ENCODE data around the gene CD96.

GRCh38 chr3:111571907-111572460 lies 30.0 kb downstream of the CD96 start:
- TF ChIP-seq CTCF (IDR thresholded peaks at IDR 0.05) (no peak), POLR2A (IDR thresholded peaks at IDR 0.05) (no peak)

Data from right lobe of liver (tissue), 4 donors.